ENCODE measurements around the gene TAF5L.

DNA sequence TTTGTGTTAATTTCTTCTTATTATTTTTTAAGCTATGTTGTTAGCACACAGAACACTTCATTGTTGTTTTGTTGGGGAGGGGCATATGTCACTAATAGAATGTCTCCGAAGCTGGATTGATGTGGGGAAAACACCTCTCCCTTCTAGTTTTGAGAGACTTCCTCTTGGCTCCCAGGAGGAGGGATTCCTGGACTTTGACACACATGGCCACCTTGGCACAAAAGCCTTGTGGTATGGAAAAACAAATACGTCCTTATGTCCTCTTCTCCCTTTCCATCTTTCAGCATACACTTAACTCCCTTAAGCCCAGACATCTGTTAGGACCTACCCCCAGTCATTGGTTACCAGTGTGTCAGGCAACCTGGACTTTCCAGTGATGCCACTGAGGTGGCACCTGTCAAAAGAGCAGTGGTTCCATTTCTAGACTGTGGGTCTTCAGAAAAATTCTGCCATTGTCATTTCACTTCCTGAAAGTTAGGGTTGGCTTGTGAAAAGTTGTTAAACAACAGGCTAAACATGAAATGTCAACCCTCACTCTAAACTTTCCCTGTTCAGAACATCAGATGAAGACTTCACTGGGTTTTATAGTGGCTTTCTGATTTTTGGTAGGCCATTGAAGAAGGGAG is 54.9 kb downstream of the TAF5L start:
- TF ChIP-seq TEAD4 (IDR thresholded peaks at IDR 0.05) (no peak), TAF1 (IDR thresholded peaks at IDR 0.05; ENCODE audit: low read depth) (no peak), EGR1 (IDR thresholded peaks at IDR 0.05) (no peak), TCF12 (IDR thresholded peaks at IDR 0.05; ENCODE audit: low read depth) (no peak), CEBPB (IDR thresholded peaks at IDR 0.05) (no peak), EP300 (IDR thresholded peaks at IDR 0.05; ENCODE audit: borderline replicate concordance) (no peak), YY1 (IDR thresholded peaks at IDR 0.05; ENCODE audit: low read depth) (no peak), RAD21 (IDR thresholded peaks at IDR 0.05; ENCODE audit: low read depth) (no peak), CREB1 (IDR thresholded peaks at IDR 0.05; ENCODE audit: low read depth) (no peak), NFIC (IDR thresholded peaks at IDR 0.05) (no peak), ZBTB7A (IDR thresholded peaks at IDR 0.05; ENCODE audit: low read depth) (no peak), FOXM1 (IDR thresholded peaks at IDR 0.05; ENCODE audit: borderline replicate concordance, low read depth) (no peak)
- TF ChIP-seq, protein P1, sequence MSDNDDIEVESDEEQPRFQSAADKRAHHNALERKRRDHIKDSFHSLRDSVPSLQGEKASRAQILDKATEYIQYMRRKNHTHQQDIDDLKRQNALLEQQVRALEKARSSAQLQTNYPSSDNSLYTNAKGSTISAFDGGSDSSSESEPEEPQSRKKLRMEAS (IDR thresholded peaks at IDR 0.05) = no peak
- TF ChIP-seq, protein P2, sequence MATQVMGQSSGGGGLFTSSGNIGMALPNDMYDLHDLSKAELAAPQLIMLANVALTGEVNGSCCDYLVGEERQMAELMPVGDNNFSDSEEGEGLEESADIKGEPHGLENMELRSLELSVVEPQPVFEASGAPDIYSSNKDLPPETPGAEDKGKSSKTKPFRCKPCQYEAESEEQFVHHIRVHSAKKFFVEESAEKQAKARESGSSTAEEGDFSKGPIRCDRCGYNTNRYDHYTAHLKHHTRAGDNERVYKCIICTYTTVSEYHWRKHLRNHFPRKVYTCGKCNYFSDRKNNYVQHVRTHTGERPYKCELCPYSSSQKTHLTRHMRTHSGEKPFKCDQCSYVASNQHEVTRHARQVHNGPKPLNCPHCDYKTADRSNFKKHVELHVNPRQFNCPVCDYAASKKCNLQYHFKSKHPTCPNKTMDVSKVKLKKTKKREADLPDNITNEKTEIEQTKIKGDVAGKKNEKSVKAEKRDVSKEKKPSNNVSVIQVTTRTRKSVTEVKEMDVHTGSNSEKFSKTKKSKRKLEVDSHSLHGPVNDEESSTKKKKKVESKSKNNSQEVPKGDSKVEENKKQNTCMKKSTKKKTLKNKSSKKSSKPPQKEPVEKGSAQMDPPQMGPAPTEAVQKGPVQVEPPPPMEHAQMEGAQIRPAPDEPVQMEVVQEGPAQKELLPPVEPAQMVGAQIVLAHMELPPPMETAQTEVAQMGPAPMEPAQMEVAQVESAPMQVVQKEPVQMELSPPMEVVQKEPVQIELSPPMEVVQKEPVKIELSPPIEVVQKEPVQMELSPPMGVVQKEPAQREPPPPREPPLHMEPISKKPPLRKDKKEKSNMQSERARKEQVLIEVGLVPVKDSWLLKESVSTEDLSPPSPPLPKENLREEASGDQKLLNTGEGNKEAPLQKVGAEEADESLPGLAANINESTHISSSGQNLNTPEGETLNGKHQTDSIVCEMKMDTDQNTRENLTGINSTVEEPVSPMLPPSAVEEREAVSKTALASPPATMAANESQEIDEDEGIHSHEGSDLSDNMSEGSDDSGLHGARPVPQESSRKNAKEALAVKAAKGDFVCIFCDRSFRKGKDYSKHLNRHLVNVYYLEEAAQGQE (IDR thresholded peaks at IDR 0.05; ENCODE audit: low read depth) = no peak

Measured in Ishikawa (cell line).